KG1 (cell line): ENCODE data around the gene PARVB.
A peak's percentile ranks its signal among the peaks of the same experiment; 100 is the strongest.
"Not testable (repeated sequence)": the region's sequence is repeated elsewhere in the genome, so short reads cannot be mapped to it uniquely, and the experiment has no call there.

Source experiments
- DNase-seq: peaks from one replicate; lab custom pipeline; 2025; lab: John Stamatoyannopoulos, UW

Gene PARVB

GRCh38 chr22:44110656-44111055, 86.6 kb downstream of the PARVB start:
- not testable (repeated sequence) for DNase-seq

DNA sequence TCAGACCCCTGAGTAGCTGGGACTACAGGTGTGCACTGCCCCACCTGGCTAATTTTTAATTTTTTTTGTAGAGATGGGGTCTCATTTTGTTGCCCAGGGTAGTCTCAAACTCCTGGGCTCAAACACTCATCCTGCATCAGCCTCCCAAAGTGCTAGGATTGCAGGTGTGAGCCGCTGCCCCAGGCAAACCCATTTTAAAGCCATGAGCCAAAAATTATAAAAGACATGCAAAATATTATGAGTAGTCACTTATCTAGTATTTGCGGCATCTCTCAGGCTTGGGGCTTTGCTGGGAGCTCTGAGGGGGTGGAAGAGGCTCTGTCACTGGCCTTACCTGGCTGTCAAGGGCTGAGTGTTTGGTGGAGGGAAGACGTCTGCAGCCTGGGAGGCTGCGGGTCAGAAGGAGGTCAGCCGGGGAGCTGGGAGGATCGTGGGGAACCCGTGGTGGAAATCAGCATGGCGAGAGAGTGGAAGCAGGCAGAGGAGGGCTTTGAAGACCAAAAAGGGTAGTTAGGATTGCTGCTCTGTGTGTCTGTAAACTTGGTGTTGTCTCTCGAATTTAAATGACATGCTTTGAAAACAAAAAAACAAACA, 87.6 kb downstream of the PARVB start:
- DNase-seq: no peak

DNA sequence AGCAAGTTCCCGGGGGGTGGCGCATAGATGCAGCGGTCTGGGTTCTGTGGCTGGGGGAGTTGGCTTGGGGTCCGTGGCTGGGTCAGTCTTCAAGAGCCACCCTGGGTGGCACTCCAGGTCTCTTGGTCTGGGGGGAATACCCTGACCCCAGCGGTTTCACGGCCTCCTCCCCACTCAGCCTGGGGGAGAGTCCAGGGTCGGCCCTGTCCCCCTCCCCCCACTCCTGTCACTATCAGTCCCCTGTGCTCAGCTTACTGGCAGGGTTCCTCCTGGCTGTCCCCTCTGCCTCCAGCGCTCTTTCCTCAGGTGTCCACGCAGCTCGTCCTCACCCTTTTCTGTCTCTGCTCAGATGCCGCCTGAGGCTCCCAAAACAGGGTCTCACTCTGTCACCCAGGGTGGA, 88.1 kb downstream of the PARVB start:
- no peak for DNase-seq

DNA sequence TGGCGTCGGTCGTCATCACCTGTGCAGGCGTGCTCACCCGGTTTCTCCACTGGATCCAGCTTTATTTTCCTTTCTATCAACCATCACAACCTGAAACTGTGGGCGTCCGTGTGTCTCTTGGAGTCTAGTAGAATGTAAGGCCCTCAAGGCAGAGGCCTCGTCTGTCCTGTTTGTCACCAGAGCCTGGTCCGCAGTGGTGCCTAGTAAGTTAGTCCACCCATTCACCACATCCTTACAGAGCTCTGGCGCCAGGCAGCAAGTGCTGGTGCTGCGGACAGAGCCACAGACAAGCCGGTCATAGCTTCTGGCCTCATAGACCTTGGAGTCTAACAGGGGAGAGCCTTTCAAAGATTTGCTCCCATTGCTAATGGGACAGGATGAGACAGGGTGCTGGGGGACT, 92.2 kb downstream of the PARVB start:
- no peak for DNase-seq

DNA sequence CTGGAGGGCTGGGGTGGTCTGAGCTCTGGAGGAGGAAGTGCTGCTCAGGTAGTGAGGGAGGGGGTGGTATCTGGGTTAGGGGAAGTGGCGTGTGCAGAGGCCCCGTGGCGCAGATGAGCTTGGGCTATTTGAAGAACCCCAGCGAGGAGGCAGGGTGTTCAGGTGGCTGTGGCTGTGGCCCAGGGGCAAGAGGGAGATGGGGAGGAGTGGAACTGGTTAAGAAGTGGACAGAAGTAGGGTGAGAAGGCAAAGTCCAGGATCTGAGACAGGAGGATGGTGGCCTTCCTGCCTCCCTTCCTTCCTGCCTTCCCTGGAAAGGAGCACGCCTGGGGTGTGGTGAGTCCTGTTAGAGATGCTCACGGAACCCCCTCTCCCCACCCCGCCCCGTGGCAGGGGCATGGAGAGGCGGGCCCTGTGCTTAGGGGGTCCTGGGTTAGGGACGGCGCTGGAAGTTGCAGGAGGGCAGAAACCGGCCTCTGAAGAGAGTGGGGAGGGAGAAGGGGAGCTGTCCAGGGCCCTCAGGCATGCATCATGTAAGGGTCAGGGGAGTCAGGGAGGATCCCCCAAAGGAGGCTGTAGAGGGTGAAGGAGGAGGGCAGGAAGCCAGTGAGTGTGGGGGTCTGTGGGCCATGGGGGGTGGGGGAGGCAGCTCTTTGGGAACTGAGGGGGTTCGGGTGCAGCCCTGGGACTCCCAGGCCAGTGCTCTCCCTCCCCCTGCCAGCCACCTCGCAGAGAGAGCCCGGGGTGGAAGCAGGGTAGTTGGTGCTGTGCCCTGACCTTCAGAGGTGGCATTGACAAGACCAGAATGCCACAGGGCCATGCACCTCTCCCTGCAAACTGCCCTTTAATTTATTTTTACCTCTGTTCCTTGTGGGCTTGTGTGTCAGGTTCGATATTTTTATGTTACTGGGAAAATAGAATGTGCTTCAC, 92.9 kb downstream of the PARVB start:
- DNase-seq: no peak

DNA sequence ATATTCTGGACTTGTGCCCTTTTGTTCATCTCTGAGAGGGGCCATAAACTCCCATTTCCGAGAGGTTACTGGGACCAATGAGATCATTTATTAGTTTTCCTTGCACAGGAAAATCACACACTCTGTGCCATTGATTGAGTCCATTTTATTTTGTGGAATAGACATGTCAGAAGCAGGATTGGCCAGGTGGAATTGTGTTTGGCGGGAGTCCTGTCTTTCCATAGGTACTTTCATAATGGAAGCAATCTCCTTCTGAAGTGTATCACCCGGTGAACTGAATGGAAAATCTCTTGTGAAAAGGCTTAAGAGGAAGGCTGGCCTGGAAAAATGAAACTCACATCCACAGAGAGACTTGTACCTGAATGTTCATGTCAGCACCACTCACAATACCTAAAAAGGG, 93.6 kb downstream of the PARVB start:
- DNase-seq: no peak

DNA sequence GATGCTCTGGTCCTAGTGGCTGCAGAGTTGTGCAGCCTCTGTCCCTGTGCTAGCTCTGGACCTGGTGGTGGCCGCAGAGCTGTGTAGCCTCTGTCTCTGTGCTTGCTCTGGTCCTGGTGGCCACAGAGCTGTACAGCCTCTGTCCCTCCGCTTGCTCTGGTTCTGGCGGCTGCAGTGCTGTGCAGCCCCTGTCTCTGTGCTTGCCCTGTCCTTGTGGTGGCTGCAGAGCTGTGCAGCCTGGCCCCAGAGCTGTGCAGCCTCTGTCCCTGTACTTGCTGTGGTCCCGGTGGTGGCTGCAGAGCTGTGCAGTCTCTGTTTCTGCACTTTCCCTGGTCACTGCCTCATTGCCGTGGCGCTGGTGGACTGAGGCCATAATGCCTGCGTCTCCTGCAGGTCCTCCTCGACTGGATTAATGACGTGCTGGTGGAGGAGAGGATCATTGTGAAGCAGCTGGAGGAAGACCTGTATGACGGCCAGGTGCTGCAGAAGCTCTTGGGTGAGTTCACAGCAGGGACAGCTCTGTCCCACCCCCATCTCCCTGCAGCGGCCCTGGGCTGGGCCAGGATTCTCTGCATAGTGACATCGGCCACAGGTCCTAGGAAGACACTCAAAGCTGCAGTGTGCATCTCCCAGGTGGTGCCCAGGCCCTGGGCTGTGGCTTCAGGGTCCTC, 94.7 kb downstream of the PARVB start:
- DNase-seq: no peak

GRCh38 chr22:44119669-44120313, 95.7 kb downstream of the PARVB start:
- DNase-seq: no peak

GRCh38 chr22:44120314-44120704, 96.2 kb downstream of the PARVB start:
- DNase-seq: no peak

GRCh38 chr22:44125421-44125820, 101.3 kb downstream of the PARVB start:
- DNase-seq: no peak

DNA sequence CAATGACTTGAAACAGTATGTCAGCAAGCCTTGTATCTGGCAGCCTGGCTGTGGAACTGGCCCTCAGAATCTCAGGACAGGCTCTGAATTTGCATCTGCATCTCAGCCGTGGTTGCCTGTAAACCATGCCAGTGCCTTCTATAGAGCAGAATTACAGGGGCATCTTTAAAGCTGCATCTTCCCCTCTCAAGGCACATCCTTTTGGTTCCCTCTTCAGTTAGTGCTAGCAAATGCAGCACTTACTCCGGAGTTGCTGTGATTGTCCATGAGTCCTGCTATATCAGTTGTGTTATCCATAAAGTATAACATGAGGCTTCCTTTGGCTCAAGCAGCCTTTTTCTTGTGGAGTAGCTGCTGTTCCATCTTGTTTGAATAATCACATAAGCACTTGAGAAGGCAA, 102.7 kb downstream of the PARVB start:
- DNase-seq: no peak

DNA sequence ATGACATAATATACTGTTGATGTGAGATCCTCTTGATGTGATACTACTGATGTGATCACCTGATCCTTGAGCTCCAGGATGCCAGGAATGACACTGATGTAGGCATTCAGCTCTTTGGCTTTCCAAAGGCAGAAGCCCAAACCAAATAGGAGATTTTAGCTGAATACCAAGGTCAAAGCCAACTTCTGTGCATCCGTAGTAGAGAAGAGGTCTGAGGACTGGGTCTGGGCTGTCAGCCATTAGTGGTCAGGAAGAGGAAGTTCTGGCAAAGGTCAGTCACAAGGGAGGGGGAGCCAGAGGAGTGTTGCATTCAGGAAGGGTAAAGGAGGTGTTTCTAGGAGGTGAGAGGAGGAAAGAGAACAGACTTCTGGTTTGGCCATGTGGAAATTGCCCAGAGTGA, 103.3 kb downstream of the PARVB start:
- DNase-seq: no peak

DNA sequence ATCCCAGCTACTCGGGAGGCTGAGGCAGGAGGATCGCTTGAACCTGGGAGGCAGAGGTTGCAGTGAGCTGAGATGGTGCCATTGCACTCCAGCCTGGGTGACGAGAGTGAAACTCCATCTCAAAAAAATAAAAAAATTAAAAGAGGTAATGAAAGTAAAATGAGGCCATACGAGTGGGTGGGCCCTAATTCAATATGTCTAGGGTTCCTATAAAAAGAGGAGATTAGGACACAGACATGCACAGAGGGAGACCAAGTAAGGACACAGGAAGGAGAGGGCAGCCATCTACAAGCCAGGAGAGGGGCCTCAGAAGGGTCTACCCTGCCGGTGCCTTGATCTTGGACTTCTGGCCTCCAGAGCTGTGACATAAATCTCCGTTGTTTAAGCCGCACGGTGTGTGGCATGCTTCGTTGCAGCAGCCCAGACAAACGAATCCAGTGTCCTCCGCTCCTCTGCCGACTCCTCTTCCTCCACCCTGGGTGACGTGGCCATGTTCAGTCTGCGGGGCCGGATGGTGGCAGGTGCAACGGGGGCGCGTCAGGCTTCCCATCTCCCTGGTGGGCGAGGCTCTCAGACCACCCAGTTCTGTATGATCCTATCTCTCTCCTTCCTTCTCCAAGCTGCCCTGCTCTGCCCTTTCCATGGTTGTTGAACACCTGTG, 105.0 kb downstream of the PARVB start:
- DNase-seq: no peak

DNA sequence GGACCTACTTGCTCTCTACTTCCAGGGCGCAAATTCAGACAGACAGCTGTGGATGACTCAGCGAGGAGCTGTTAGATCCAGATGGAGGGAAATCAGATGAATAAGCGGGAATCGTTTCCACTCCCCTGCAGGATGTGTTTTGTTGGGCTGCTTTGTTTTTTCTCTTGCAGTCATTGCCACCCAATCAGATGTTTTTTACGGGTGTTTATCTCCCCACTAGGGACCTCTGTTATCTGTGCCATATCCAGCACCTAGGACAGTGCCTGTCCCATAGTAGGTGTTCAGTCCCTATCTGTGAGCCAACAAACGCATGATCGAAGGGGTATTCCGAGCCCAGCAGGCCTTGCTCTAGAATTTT, 105.5 kb downstream of the PARVB start:
- no peak for DNase-seq

- DNase-seq: no peak
Observed at GRCh38 chr22:44130076-44130711, 106.1 kb downstream of the PARVB start.

DNA sequence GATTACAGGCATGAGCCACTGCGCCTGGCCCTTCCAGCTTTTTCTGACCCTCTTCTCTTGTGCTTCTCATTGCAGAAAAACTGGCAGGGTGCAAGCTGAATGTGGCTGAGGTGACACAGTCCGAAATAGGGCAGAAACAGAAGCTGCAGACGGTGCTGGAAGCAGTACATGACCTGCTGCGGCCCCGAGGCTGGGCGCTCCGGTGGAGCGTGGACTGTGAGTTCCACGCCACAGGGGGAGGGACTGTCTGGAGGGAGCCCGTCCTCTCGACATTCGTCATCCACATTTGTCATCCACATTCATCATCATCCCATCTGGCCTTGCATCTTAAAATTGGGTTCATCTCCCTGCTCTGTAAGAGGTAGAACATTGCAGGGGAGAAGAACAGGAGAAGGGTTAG, 107.3 kb downstream of the PARVB start:
- DNase-seq: no peak

DNA sequence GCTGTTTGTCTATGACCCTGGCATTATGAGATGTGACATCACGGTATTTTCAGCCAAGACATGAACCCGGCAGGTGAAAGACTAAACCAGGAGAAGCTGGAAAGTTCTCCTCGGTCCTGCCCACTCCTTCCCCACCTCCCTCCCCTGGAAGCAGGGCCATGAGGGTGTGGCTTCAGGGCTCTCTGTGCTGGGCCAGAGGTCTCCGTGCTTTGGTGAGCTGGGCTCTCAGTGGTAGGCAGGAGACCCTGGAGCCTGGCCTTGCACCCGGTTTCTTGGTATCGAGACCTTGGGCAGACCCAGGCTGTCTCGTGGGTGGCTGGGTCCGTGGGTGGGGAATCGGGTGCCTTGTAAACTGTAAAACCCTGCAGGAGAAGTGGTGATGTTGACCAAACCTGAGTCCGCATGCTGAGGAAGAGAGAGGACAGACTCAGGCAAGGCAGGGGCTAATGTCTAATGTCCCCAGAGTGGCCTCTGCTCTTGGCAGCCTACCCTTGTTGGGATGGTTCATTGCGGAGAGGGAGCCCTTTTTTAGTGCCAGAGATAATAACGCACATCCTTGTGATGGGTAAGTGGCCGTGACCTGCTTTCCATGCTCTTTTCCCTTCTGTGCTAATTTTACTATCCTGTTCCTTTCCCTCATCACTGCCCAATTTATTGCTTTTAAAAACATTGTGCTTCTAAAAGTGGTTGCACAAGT, 108.0 kb downstream of the PARVB start:
- no peak for DNase-seq

DNA sequence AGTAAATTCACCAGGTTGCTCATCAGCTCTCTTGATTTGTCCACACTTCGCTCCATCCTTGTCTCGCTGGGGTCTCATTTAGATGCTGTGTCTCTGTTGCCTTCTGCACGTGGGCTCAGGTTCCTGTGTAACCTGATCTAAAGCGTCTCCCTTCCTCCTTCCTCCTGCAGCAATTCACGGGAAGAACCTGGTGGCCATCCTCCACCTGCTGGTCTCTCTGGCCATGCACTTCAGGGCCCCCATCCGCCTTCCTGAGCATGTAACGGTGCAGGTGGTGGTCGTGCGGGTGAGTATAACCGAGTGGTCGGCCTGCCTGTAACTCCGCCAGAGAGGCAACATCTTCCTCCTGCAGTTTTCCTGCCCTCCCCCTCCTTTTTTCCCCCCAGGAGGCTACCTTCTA, 108.6 kb downstream of the PARVB start:
- no peak for DNase-seq

DNA sequence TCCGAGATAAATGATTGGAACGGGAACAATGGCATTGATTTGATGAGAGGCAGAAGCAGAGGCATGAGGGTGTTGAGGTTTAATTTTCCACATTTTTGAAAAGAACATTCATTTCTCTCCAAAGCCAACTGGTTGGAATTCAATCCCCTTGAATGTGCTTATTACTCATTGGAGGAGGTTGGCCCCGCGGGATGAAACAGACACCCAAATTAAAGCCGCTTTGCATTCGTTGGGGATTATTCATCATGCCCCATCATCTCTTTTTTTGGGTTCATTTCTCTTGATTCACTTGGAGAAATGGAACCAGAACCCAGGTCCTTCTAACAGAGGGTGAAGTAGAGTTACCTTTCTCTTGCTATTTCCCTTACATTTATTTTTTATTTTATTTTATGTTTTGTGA, 109.1 kb downstream of the PARVB start:
- no peak for DNase-seq

DNA sequence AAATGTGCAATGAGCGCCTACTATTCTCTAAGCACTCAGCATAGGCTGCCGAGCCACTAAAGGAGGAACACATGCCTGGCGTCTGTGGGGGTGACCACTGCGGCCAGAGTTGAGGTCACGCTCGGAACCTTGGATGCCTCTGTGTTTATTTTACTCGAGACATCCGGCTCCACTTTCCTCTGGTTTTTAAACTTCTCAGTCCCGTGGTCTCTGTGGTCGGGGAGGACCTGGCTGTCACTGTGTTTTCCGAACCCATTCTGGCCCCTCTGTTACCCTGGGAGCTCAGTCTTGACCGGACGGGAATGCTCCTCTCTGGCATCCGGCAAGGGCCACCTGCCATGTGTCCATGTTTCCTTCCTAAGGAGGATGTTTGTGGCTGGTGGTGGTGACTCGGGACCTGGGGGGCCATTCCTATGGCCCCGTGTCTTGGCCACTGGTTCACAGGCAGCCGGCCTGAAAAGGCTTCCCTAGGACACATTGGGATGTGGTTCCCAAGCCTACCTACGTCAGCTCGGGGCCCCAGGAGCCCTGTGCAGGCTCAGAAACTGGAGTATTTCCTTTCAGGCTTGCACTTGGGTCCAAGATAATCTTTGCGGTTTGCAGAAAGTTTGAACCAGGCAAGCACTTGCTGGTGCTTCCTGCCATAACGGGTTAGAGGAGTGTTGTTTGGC, 109.9 kb downstream of the PARVB start:
- peak; percentile 75 for DNase-seq
